Sigmoid colon (tissue), 4 donors: Measurements from ENCODE around the gene CDC14B.

ENCODE experiments used
- CTCF ChIP-seq, 4 experiments: fragments of 450-650 bp in 3 of 4; fragments of 200-600 bp in 1 of 4; IDR thresholded peaks; one replicate each; pipeline ENCODE4 v1.5.1; 2016 to 2019; ENCODE audit warnings: antibody characterized with exemption in 4 of 4, mild to moderate bottlenecking in 3 of 4, moderate library complexity in 2 of 4
- EP300 ChIP-seq, 4 donors: sonication (generic); formaldehyde crosslinking; IDR thresholded peaks; one replicate each; pipeline ENCODE4 v1.6.1; 2017; ENCODE audit warnings: antibody characterized with exemption in 4 of 4
- POLR2A ChIP-seq, 2 donors: fragments of 450-650 bp; IDR thresholded peaks; one replicate each; pipeline ENCODE4 v1.6.1; 2016; ENCODE audit warnings: antibody characterized with exemption in 2 of 2, mild to moderate bottlenecking in 2 of 2, moderate library complexity in 2 of 2

- no peak for TF ChIP-seq CTCF (IDR thresholded peaks at IDR 0.05)
- no peak for TF ChIP-seq EP300 (IDR thresholded peaks at IDR 0.05)
- no peak for TF ChIP-seq POLR2A (IDR thresholded peaks at IDR 0.05)
Observed at GRCh38 chr9:96508227-96508940, 111.3 kb downstream of the CDC14B start.
